IMR-90 (cell line): ENCODE data around the gene LUC7L.

Experiments used
- CEBPB ChIP-seq: IDR thresholded peaks from 2 replicates; pipeline ENCODE4 v1.6.1; 2012; ENCODE audit warnings: low read depth, low read length, improper control_type of control experiment
- CTCF ChIP-seq: conservative IDR thresholded peaks from 2 replicates; pipeline ENCODE4 v1.5.1; 2012; ENCODE audit warnings: mild to moderate bottlenecking, low read depth, low read length, improper control_type of control experiment
- FOS ChIP-seq: fragments of 150-350 bp; IDR thresholded peaks from 2 replicates; pipeline ENCODE4 v1.6.1; 2016; ENCODE audit warnings: low read depth, low read length
- MXI1 ChIP-seq: IDR thresholded peaks from 2 replicates; pipeline ENCODE4 v1.6.1; 2012; ENCODE audit warnings: low read depth, mild to moderate bottlenecking, low read length, moderate library complexity, borderline replicate concordance
- POLR2A ChIP-seq: IDR thresholded peaks from 2 replicates; pipeline ENCODE4 v1.6.1; 2012; ENCODE audit warnings: mild to moderate bottlenecking, low read depth, low read length
- RAD21 ChIP-seq: IDR thresholded peaks from 2 replicates; pipeline ENCODE4 v1.6.1; 2012; ENCODE audit warnings: low read length, improper control_type of control experiment
- SMC3 ChIP-seq: fragments of 150-350 bp; IDR thresholded peaks from 2 replicates; pipeline ENCODE4 v1.6.1; 2016; ENCODE audit warnings: low read depth, mild to moderate bottlenecking, antibody characterized with exemption, low read length, moderate library complexity

- TF ChIP-seq CTCF: no peak
- no peak for TF ChIP-seq CEBPB
- TF ChIP-seq POLR2A: no peak
- TF ChIP-seq RAD21: no peak
- no peak for TF ChIP-seq SMC3
- TF ChIP-seq MXI1: no peak
- no peak for TF ChIP-seq FOS
Measured at GRCh38 chr16:247027-247426, 17.8 kb upstream of the LUC7L start.
